H1 (cell line): ENCODE data around the gene CPED1. TPM values are rescaled to one million over a fixed set of nuclear protein-coding genes. Genes with fewer than 3 reads are reported as not detected.

Source experiments
- CTCF ChIA-PET: fragments of 300-600 bp; sonication (Branson Sonifier 250); formaldehyde crosslinking; loops from one replicate; lab custom pipeline; 2021; ENCODE audit not compliant: partially characterized antibody; lab: Charles Lee
- POLR2A ChIA-PET: fragments of 300-600 bp; sonication (Branson Sonifier 250); formaldehyde crosslinking; loops from one replicate; lab custom pipeline; 2021; ENCODE audit warnings: inconsistent platforms; ENCODE audit not compliant: partially characterized antibody; lab: Charles Lee
- DNase-seq, 2 experiments: peaks; one replicate each; pipeline versions ENCODE4 v3.0.0 to v3.0.0-alpha.2; 2010 to 2022; ENCODE audit warnings: low spot score in 2 of 2, low read depth in 1 of 2, mixed read lengths in 1 of 2
- FAIRE-seq: peaks from 2 replicates; lab custom pipeline; 2011; peaks lifted over from hg19 to GRCh38; lab: Jason Lieb, UNC
- H2AFZ ChIP-seq: 2 replicates; pipeline ENCODE4 v1.8.1; 2012; ENCODE audit warnings: low read length, inconsistent platforms
- H2AK5ac ChIP-seq: 2 replicates; pipeline ENCODE4 v1.6.1; 2013; ENCODE audit warnings: low read depth, low read length
- H2BK120ac ChIP-seq: replicated peaks from 2 replicates; pipeline ENCODE3; 2013; ENCODE audit warnings: low read depth, low read length, inconsistent platforms
- H2BK12ac ChIP-seq: 2 replicates; pipeline ENCODE4 v1.6.1; 2013; ENCODE audit warnings: low read depth, low read length
- H2BK15ac ChIP-seq: 2 replicates; pipeline ENCODE4 v1.6.1; 2013; ENCODE audit warnings: low read length
- H2BK20ac ChIP-seq: 2 replicates; pipeline ENCODE4 v1.6.1; 2013; ENCODE audit warnings: low read length
- H2BK5ac ChIP-seq: 2 replicates; pipeline ENCODE4 v1.6.1; 2013; ENCODE audit warnings: low read depth, low read length
- H3K14ac ChIP-seq: 2 replicates; pipeline ENCODE4 v1.6.1; 2013; ENCODE audit warnings: inconsistent platforms; ENCODE audit not compliant: insufficient read length
- H3K18ac ChIP-seq: 2 replicates; pipeline ENCODE4 v1.6.1; 2013; ENCODE audit warnings: low read length; ENCODE audit errors: extremely low read depth
- H3K23ac ChIP-seq: 2 replicates; pipeline ENCODE4 v1.6.1; 2013; ENCODE audit warnings: inconsistent platforms; ENCODE audit not compliant: insufficient read length
- H3K23me2 ChIP-seq: 2 replicates; pipeline ENCODE4 v1.6.1; 2013; ENCODE audit warnings: low read depth, low read length
- H3K27ac ChIP-seq: 2 replicates; pipeline ENCODE4 v1.6.1; 2011; ENCODE audit warnings: low read depth, low read length, inconsistent platforms
- H3K27me3 ChIP-seq, 4 experiments: replicated peaks in 1 of 4; 1 replicate in 1 of 4; 2 replicates in 3 of 4; pipeline versions ENCODE4 v1.6.1 to v1.8.1; 2011 to 2013; ENCODE audit warnings: low read length in 3 of 4, mild to moderate bottlenecking in 3 of 4, inconsistent platforms in 2 of 4, mixed read lengths in 2 of 4, moderate library complexity in 1 of 4; ENCODE audit not compliant: control insufficient read depth in 3 of 4, insufficient read depth in 3 of 4; ENCODE audit errors: extremely low read depth in 1 of 4
- H3K36me3 ChIP-seq, 4 experiments: 2 replicates each; pipeline versions ENCODE4 v1.6.1 to v1.8.1; 2011 to 2013; ENCODE audit warnings: mild to moderate bottlenecking in 4 of 4, low read length in 3 of 4, moderate library complexity in 2 of 4, control low read depth in 1 of 4, inconsistent platforms in 1 of 4; ENCODE audit not compliant: insufficient read depth in 4 of 4, control insufficient read depth in 2 of 4
- H3K4ac ChIP-seq: replicated peaks from 2 replicates; pipeline ENCODE3; 2013; ENCODE audit warnings: low read length, low read depth, mixed read lengths, inconsistent platforms; ENCODE audit not compliant: insufficient read length
- H3K4me1 ChIP-seq, 4 experiments: replicated peaks in 1 of 4; 1 replicate in 1 of 4; 2 replicates in 3 of 4; pipeline versions ENCODE4 v1.6.1 to v1.8.1; 2011 to 2013; ENCODE audit warnings: low read length in 3 of 4, inconsistent platforms in 2 of 4, mixed read lengths in 1 of 4; ENCODE audit not compliant: insufficient read depth in 4 of 4, control insufficient read depth in 3 of 4
- H3K4me2 ChIP-seq, 2 experiments: 2 replicates each; pipeline versions ENCODE4 v1.6.1 to v1.8.1; 2011 to 2013; ENCODE audit warnings: low read depth in 2 of 2, low read length in 2 of 2, control low read depth in 1 of 2, inconsistent platforms in 1 of 2, mild to moderate bottlenecking in 1 of 2; ENCODE audit not compliant: insufficient read depth in 1 of 2
- H3K4me3 ChIP-seq, 4 experiments: fragments of 200-600, 300-600 bp in 1 of 4; sonication (generic), shearing (Covaris generic), sonication (Bioruptor Twin) in 1 of 4; 2 replicates each; pipeline versions ENCODE4 v1.5.1 to v1.8.1; 2011 to 2016; ENCODE audit warnings: low read length in 4 of 4, low read depth in 3 of 4, control low read depth in 2 of 4, inconsistent platforms in 2 of 4, mild to moderate bottlenecking in 2 of 4, mixed read lengths in 1 of 4, moderate library complexity in 1 of 4; ENCODE audit not compliant: insufficient read depth in 2 of 4; ENCODE audit errors: extremely low read depth in 1 of 4
- H3K56ac ChIP-seq: replicated peaks from 2 replicates; pipeline ENCODE3; 2013; ENCODE audit warnings: low read depth, mild to moderate bottlenecking, mixed read lengths, low read length, inconsistent platforms; ENCODE audit not compliant: insufficient read length
- H3K79me1 ChIP-seq: 2 replicates; pipeline ENCODE4 v1.6.1; 2013; ENCODE audit warnings: low read depth, low read length, control low read depth
- H3K79me2 ChIP-seq, 2 experiments: 2 replicates each; pipeline versions ENCODE4 v1.6.1 to v1.8.1; 2012 to 2013; ENCODE audit warnings: low read length in 2 of 2, mild to moderate bottlenecking in 2 of 2, inconsistent platforms in 1 of 2; ENCODE audit not compliant: insufficient read depth in 2 of 2, control insufficient read depth in 1 of 2
- H3K9ac ChIP-seq, 4 experiments: replicated peaks in 1 of 4; 1 replicate in 1 of 4; 2 replicates in 3 of 4; pipeline versions ENCODE4 v1.6.1 to v1.8.1; 2011 to 2013; ENCODE audit warnings: low read depth in 3 of 4, low read length in 3 of 4, control low read depth in 2 of 4, mild to moderate bottlenecking in 2 of 4, moderate library complexity in 2 of 4, inconsistent platforms in 1 of 4; ENCODE audit errors: extremely low read depth in 1 of 4
- H3K9me3 ChIP-seq, 2 experiments: 2 replicates each; pipeline versions ENCODE4 v1.6.1 to v1.8.1; 2012 to 2013; ENCODE audit warnings: mild to moderate bottlenecking in 2 of 2, moderate library complexity in 2 of 2, control low read depth in 1 of 2, inconsistent platforms in 1 of 2, low read depth in 1 of 2, low read length in 1 of 2, mixed read lengths in 1 of 2; ENCODE audit not compliant: insufficient read depth in 2 of 2
- H4K20me1 ChIP-seq, 2 experiments: replicated peaks in 1 of 2; 2 replicates each; pipeline versions ENCODE3 to v1.8.1; 2011 to 2013; ENCODE audit warnings: inconsistent platforms in 2 of 2, low read length in 2 of 2, mild to moderate bottlenecking in 1 of 2; ENCODE audit not compliant: insufficient read depth in 2 of 2, control insufficient read depth in 1 of 2
- H4K5ac ChIP-seq: 2 replicates; pipeline ENCODE4 v1.6.1; 2013; ENCODE audit warnings: low read length, low read depth, mixed read lengths, inconsistent platforms; ENCODE audit not compliant: insufficient read length
- H4K8ac ChIP-seq: 2 replicates; pipeline ENCODE4 v1.8.0; 2013; ENCODE audit warnings: mild to moderate bottlenecking, moderate library complexity, low read length, inconsistent platforms; ENCODE audit not compliant: insufficient read depth; ENCODE audit errors: extremely low read depth
- H4K91ac ChIP-seq: replicated peaks from 2 replicates; pipeline ENCODE3; 2013; ENCODE audit warnings: low read length, mixed read lengths, inconsistent platforms; ENCODE audit not compliant: insufficient read length
- FOSL1 ChIP-seq: IDR thresholded peaks from 2 replicates; pipeline ENCODE4 v1.6.1; 2011; ENCODE audit warnings: mild to moderate bottlenecking, low read depth, low read length, moderate library complexity; ENCODE audit not compliant: insufficient read depth
- GTF2F1 ChIP-seq: IDR thresholded peaks from 2 replicates; pipeline ENCODE4 v1.6.1; 2012; ENCODE audit warnings: low read depth, low read length, improper control_type of control experiment, borderline replicate concordance
- RXRA ChIP-seq: IDR thresholded peaks from 2 replicates; pipeline ENCODE4 v1.6.1; 2011; ENCODE audit warnings: low read depth, mild to moderate bottlenecking, low read length, moderate library complexity; ENCODE audit not compliant: insufficient read depth
- SP2 ChIP-seq: IDR thresholded peaks from 2 replicates; pipeline ENCODE4 v1.6.1; 2012; ENCODE audit warnings: mild to moderate bottlenecking, low read length, inconsistent platforms
- WGBS, 2 experiments: shearing (Covaris generic) in 1 of 2; methylation state at CpG; one replicate each; pipeline versions ENCODE4 v1.1.6 to v1.1.7; 2013 to 2015; ENCODE audit warnings: low lambda C conversion rate in 2 of 2, mixed read lengths in 2 of 2, inconsistent platforms in 1 of 2, low coverage in 1 of 2, missing lambda C conversion rate in 1 of 2; ENCODE audit not compliant: insufficient replicate concordance in 2 of 2, insufficient coverage in 1 of 2, insufficient read length in 1 of 2; ENCODE audit errors: extremely low coverage in 1 of 2, missing lambda C conversion rate in 1 of 2; 5-methylcytosine and 5-hydroxymethylcytosine counted together
- polyA plus RNA-seq, 7 experiments: library from polyadenylated mRNA; depleted of rRNA in 3 of 7; stranded (reverse) in 5 of 7; unstranded in 2 of 7; fragments of >200 nt in 5 of 7; fragments of 200-250 nt in 2 of 7; gene quantifications; 1 replicate in 5 of 7; 2 replicates in 1 of 7; 4 replicates in 1 of 7; pipeline versions ENCODE4 v1.2.1 to v1.2.3, GENCODE V29; 2011 to 2013; ENCODE audit warnings: missing spikeins in 2 of 7, mixed read lengths in 2 of 7
- total RNA-seq: library from RNA; stranded (reverse); fragmentation: NEBNext Ultra II Directional; extraction: Animal tissue kit (Norgen Biotek cat#: 25700); gene quantifications from 2 replicates; pipeline ENCODE4 v1.2.1, GENCODE V29; 2021

Gene CPED1
- total and polyA plus RNA-seq, 2 of the 8 experiments (the other 6 are each of a cell fraction or from before 2014, with no cell fraction given), result 0.08 to 0.39 TPM

GRCh38 chr7:121262221-121262620, 273.7 kb downstream of the CPED1 start:
- peaks cover 0 to 4% (median 3%) of the 10 kb centered on the region in 4 experiments; a peak in 3 of 7 replicates for H3K4me1 ChIP-seq
- FAIRE-seq, result no peak
- WGBS, 2 experiments, result 100% methylated on average over 1 of the region's 1 CpG; no CpG with 5 or more reads in 1 of the 2 experiments

More at GRCh38 chr7:121262221-121262620, 273.7 kb downstream of the CPED1 start:
- Histone ChIP-seq H3K36me3 (no peaks in the 10 kb centered on the region), H3K23ac (no peak overlapping the region), H3K27ac (no peak overlapping the region), H2AFZ (no peak overlapping the region), H4K8ac (no peak overlapping the region), H4K5ac (no peak overlapping the region), H4K20me1 (no peaks in the 10 kb centered on the region), H3K18ac (no peak overlapping the region), H3K23me2 (no peaks in the 10 kb centered on the region), H3K14ac (no peak overlapping the region), H2BK15ac (no peak overlapping the region), H3K4me3 (no peak overlapping the region), H3K9me3 (no peaks in the 10 kb centered on the region), H3K4ac (no peak overlapping the region), H2BK20ac (no peak overlapping the region), H2BK120ac (no peak overlapping the region), H3K4me2 (no peak overlapping the region), H3K79me1 (no peaks in the 10 kb centered on the region), H4K91ac (no peak overlapping the region), H3K27me3 (no peaks in the 10 kb centered on the region), H3K9ac (no peak overlapping the region), H3K56ac (no peak overlapping the region), H3K79me2 (no peaks in the 10 kb centered on the region), H2AK5ac (no peak overlapping the region), H2BK5ac (no peak overlapping the region), H2BK12ac (no peak overlapping the region)
- CTCF ChIA-PET, result no interaction called here
- DNase-seq, result no peak
- POLR2A ChIA-PET, result no interaction called here
- TF ChIP-seq RXRA (no peak), FOSL1 (no peak), GTF2F1 (no peak), SP2 (no peak)
